NB4 (cell line): ENCODE data around the gene KRT38.

Experiments used
- CTCF ChIP-seq: IDR thresholded peaks from one replicate; pipeline ENCODE4 v1.5.1; 2012; ENCODE audit warnings: low read depth, low read length
- MAX ChIP-seq: IDR thresholded peaks from 2 replicates; pipeline ENCODE4 v1.6.1; 2011; ENCODE audit warnings: low read depth, low read length

- TF ChIP-seq CTCF (no peak), MAX (no peak)
Measured at GRCh38 chr17:41475421-41475820, 34.6 kb upstream of the KRT38 start.
